Articular chondrocyte of knee joint (primary cell): ENCODE results near the gene APOC3. TPM values are rescaled to one million over a fixed set of nuclear protein-coding genes. Genes with fewer than 3 reads are reported as not detected.

Experiments
- total RNA-seq: library from RNA; depleted of rRNA; stranded (reverse); fragments of >200 nt; gene quantifications from 2 replicates; pipeline ENCODE4 v1.2.3, GENCODE V29; 2012

Gene APOC3
- total RNA-seq, result not detected in 2 replicates

GRCh38 chr11:116829525-116830183, at the start of gene APOC3:
TSS of gene APOC3 (plus strand) at chr11:116829907. CDS start at chr11:116830583, 676 bp downstream.

GRCh38 chr11:116787786-116788486, 41.8 kb upstream of the APOC3 start, which contains the start of gene ZPR1:
TSS of gene ZPR1 (minus strand) at chr11:116788023. CDS start at chr11:116787990, 33 bp downstream.

GRCh38 chr11:116791813-116792143, 37.9 kb upstream of the APOC3 start, which contains the start of gene APOA5:
TSS of gene APOA5 (minus strand) at chr11:116791879. CDS start at chr11:116791860, 19 bp downstream.

DNA sequence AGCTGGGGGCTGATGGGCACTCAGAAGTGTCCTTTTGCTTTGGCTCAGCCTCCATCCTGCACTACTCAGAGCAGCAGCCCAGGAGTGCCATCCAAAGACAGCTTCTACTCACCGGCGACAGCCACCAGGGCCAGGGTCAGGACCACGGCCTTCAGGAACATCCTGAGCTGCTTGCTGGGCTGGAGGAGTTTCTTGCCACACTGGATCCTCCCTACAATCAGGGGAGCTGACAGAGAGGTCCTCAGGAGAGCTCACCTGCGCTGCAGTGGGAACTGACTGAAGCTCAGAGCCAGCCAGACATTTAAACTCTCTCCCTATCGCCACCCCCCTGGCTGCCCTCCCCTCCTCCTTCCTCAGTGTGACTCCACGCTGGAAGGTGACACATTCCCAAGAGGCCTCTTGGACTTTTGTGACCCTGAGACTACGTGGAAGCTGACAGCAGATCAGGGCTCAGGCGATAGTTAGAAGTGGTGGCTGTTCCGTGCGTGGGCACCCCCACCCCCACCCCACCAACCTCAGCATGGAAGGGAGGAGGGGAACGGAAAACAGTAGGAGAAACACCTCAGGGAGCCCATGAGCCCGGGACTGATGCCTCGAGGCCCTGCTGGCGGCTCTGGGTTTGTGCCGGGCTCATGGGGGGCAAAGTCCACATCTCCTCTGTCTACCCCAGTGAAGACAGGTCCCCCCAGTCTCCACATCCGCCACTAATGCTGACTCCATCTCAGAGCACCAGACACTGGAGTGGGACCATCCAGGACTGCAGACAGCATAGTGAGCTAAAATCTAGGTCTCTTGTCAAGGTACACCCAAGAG, 6.5 kb upstream of the APOC3 start, which contains the start of gene APOA4:
APOA4 (minus strand) TSS at position 274 of the 813 bp plus-strand sequence; CDS start at position 161, 113 bp downstream.

DNA sequence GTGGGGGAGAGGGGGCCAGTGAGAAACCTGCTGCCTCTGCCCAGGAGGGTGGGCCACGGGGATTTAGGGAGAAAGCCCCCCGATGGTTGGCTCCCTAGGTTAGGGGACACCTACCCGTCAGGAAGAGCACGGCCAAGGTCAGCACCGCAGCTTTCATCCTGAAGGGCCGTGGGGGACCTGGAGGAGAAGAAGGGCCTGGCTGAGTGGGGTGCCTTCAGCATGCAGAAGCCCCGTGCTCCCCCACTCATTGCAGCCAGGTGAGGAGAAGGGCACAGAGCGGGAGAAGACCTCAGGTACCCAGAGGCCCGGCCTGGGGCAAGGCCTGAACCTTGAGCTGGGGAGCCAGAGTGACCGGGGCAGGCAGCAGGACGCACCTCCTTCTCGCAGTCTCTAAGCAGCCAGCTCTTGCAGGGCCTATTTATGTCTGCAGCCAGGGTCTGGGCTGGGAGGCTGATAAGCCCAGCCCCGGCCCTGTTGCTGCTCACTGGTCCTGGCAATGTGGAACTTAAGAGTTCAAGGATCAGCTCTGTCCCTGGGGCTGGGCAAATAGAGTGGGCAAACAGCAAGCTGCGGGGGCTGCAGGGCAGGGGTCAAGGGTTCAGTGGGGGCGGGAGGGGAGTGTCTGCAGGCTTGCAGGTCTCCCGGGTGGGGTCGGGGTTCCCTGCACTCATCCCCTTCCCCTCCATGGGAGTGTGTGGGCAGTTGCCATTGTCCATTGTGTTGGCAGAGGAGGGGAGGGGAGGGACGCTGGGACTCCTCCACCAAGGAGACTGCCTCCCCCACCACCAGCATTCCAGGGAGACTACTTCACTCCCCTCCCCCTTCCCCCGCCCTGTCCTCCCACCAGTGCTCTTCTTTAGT, 7.8 kb downstream of the APOC3 start, which contains the start of gene APOA1:
APOA1 (minus strand) TSS at position 392 of the 861 bp plus-strand sequence; CDS start at position 157, 235 bp downstream.

Other genes starting within 250 kb of the APOC3 start
- 12.3 and 17.2 TPM in 2 replicates for gene BUD13, start 56.9 kb upstream of the APOC3 start, total RNA-seq
- 33.1 and 34.7 TPM in 2 replicates for gene ZPR1, start 41.9 kb upstream of the APOC3 start, total RNA-seq
- not detected in 2 replicates for gene APOA5, start 38.0 kb upstream of the APOC3 start, total RNA-seq
- not detected in 2 replicates for gene APOA4, start 6.6 kb upstream of the APOC3 start, total RNA-seq
- not detected in 2 replicates for gene APOA1, start 7.7 kb downstream of the APOC3 start, total RNA-seq